ENCODE measurements around the gene SART1.
"Not testable (repeated sequence)": the region's sequence is repeated elsewhere in the genome, so short reads cannot be mapped to it uniquely, and the experiment has no call there.

Gene SART1

GRCh38 chr11:65932558-65932919 lies 29.0 kb upstream of the SART1 start:
- no peak for DNase-seq

- DNase-seq, result peak; percentile 80
Observed at GRCh38 chr11:65934014-65934413, 27.5 kb upstream of the SART1 start.

- DNase-seq, result no peak
Observed at GRCh38 chr11:65937766-65938165, 23.8 kb upstream of the SART1 start.

GRCh38 chr11:65941720-65942310 lies 19.7 kb upstream of the SART1 start:
- DNase-seq, result no peak

GRCh38 chr11:65942531-65942930 lies 19.0 kb upstream of the SART1 start:
- no peak for DNase-seq

GRCh38 chr11:65944191-65944590 lies 17.3 kb upstream of the SART1 start:
- no peak for DNase-seq

- no peak for DNase-seq
Observed at GRCh38 chr11:65944767-65945166, 16.8 kb upstream of the SART1 start.

DNA sequence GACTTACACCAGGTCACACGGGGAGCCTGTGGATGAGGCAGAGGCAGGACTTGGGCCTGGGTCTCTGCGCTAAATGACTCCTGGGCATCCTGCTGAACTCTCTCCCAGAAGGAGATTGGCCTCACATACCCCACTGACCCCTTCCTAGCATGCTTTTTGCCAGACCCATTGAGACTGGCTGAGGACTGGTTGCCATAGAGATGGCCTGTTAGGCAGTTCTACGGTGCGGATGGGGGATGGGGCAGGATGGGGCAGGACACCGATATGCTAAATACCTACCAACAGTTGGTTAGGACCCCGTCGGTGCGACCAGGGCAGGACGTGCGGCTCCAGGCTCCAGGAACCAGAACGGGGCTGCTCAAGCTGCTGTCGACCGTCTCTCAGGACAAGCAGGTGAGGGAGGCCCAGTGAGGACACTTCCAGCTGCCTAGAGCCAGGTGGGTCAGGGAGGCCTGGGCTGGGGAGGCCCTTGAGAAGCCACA lies 16.1 kb upstream of the SART1 start, which contains the start of gene TSGA10IP:
TSGA10IP (plus strand) TSS at position 51 of the 482 bp plus-strand sequence; CDS start at position 247, 196 bp downstream.
- no peak for DNase-seq

GRCh38 chr11:65945941-65946558 lies 15.5 kb upstream of the SART1 start:
- no peak for DNase-seq

DNA sequence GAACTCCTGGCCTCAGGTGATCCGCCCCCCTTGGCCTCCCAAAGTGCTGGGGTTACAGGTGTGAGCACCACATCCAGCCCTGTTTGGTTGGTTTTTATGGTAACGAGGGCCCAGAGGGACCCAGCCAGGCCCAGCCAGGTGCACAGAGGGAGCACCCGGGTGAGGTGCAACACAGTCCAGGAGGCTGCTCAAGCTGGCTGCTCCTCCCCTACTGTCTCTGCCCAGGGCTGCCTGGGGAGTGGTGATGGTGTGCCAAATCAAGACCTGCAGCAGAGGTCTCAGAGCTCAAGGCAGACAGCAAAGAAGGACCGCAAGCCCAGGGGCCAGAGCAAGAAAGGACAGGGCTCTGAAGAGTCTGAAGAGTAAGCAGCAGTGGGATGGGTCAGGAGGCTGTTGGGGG lies 14.9 kb upstream of the SART1 start:
- no peak for DNase-seq

GRCh38 chr11:65947133-65947532 lies 14.4 kb upstream of the SART1 start:
- DNase-seq, result no peak

- DNase-seq, result no peak
Observed at GRCh38 chr11:65947603-65948125, 13.9 kb upstream of the SART1 start.

GRCh38 chr11:65950711-65951110 lies 10.8 kb upstream of the SART1 start:
- not testable (repeated sequence) for DNase-seq

- DNase-seq, result not testable (repeated sequence)
Observed at GRCh38 chr11:65951641-65952040, 9.9 kb upstream of the SART1 start.

DNA sequence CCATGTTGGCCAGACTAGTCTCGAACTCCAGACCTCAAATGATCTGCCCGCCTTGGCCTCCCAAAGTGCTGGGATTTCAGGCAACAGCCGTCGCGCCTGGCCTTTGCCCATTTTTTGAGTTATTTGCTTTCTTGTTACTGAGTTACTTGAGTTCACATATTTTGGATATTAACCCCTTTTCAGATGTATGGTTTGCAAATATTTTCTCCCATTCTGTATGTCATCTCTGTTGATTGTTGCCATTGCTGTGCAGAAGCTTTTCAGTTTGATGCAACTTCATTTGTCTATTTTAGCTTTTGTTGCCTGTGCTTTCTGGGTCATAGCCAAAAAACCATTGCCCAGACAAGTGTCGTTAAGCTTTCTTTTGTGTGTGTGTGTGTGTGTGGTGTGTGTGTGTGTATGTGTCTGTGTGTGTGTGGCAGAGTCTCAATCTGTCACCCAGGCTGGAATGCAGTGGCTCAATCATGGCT lies 9.4 kb upstream of the SART1 start:
- DNase-seq, result no peak

- DNase-seq, result no peak
Observed at GRCh38 chr11:65953471-65953870, 8.1 kb upstream of the SART1 start.

- no peak for DNase-seq
Observed at GRCh38 chr11:65954771-65955170, 6.8 kb upstream of the SART1 start.

DNA sequence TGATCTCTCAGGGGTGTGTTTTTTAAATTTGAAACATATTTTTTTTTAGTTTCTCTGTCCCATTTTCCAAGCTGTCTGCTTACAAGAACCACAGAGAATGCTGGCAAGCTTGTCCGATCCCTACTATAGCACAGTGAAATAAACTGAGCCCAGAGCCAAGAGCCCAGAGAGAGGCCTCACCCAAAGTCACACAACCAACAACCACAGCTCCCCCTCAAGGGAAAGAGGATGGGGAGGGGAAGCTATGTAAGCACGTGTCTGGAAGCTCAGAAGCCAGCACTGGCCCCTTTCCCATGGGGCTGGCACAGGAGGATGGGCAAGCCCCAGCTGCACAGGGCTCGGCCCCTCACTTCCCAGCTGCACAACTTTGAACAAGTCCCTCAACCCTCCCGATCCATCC lies 3.2 kb upstream of the SART1 start:
- no peak for DNase-seq

DNA sequence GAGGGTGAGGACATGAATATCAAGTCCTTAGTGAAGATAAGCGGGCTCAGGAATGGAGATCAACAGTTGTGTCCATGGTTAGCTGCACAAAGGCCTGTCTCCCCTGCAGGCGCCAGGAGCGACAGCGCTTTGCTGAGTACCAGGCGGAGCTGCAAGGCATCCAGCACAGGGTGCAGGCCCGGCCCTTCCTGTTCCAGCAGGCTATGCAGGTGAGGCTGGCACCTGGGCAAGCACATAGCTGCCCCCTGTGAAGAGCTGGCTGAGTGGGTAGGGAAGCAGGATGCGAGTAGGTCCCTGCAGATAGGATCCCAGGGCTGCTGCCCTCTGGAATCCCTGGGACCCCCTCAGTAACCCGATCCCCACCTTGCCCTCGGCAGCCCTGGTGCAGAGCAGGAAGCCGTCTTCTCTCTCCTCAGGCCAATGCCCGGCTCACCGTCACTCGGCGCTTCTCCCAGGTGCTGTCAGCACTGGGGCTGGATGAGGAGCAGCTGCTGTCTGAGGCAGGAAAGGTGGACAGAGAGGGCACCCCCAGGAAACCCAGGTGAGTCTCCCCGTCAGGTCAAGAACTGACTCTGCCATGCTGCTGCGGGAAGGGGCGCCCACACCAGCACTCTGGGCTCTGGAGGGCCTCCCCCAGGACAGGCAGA lies 2.6 kb upstream of the SART1 start:
- DNase-seq, result no peak

DNA sequence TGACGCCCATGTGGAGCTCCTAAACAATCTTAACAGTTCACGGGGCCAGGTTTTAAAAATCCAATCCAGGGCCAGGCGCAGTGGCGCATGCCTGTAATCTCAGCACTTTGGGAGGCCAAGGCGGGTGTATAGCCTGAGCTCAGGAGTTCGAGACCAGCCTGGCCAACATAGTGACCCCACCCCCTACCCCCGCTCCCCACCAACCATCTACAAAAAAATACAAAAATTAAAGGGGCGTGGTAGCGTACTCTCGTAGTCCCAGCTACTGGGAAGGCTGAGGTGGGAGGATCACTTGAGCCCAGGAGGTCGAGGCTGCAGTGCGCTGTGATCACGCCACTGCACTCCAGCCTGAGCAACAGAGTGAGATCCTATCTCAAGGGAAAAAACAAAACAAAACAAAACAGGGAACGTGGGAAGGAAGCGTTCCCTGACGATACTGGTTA lies 689 bp upstream of the SART1 start:
- DNase-seq, result no peak

DNA sequence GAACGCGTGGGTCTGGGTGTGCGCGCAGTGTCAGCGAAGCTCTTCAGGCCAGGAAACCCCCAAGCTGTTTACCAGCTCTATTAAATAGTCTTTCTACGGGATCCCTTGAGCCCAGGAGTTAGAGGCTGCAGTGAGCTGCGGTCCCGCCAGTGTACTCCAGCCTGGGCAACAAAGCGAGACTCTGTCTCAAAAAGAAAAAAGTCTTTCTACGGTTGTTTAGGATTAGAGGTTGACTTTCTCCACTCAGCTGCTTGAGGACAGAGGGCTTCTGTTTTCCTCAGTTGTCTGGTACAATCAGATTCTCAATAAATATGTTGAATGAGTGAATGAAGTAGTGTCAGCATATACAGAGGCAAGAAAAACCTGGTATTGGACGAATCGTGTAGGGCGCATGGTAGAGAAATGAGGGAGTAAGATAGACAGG lies 619 bp downstream of the SART1 start:
- DNase-seq, result no peak

- no peak for DNase-seq
Observed at GRCh38 chr11:65964906-65965305, 3.4 kb downstream of the SART1 start.

GRCh38 chr11:65965986-65966762 lies 4.6 kb downstream of the SART1 start:
- peak; percentile 2 for DNase-seq
